ENCODE results near the gene IFNG. TPM values are rescaled to one million over a fixed set of nuclear protein-coding genes. Genes with fewer than 3 reads are reported as not detected.

The IFNG gene
- total RNA-seq, 5 donors from 2014 or later (not counting 1 experiment from before 2014, with no cell fraction given) = 0.53 to 11.8 (median 1.6) TPM

- DNase-seq = no peak
- Histone ChIP-seq H3K36me3 (ENCODE audit: control insufficient read depth in 2 of 2, extremely low read depth in 1 of 2, insufficient read depth in 1 of 2, low read length in 1 of 2) (no peaks in the 10 kb centered on the region), H3K4me1 (ENCODE audit: control insufficient read depth in 1 of 2, extremely low read depth in 1 of 2, insufficient read depth in 2 of 2, low read length in 2 of 2) (peaks cover 18 to 21% of the 10 kb centered on the region in 2 experiments), H3K27me3 (replicated peaks in 1 of 2; ENCODE audit: control insufficient read depth in 2 of 2, extremely low read depth in 1 of 2, insufficient read depth in 2 of 2, low read length in 1 of 2) (peaks cover 0 to 3% of the 10 kb centered on the region in 2 experiments), H3K9me3 (no peaks in the 10 kb centered on the region), H3K27ac (ENCODE audit: low read length) (no peak overlapping the region), H3K4me3 (ENCODE audit: control insufficient read depth in 1 of 2, extremely low read depth in 1 of 2, low read length in 1 of 2) (no peak overlapping the region)
- WGBS (ENCODE audit: insufficient coverage) = 56% methylated on average over 1 of the region's 1 CpG
- H3K4me1 Mint-ChIP-seq = peaks cover 32 to 36% (median 35%) of the 10 kb centered on the region in 3 donors
- no peak overlapping the region for H3K4me3 Mint-ChIP-seq
- CTCF ChIA-PET = no interaction called here
- H3K9me3 Mint-ChIP-seq = no peaks in the 10 kb centered on the region
- no peaks in the 10 kb centered on the region for H3K27me3 Mint-ChIP-seq
- POLR2A ChIA-PET = no interaction called here
- H3K36me3 Mint-ChIP-seq = no peaks in the 10 kb centered on the region
- ATAC-seq (replicated peaks in 1 of 4) = no peak
- no peak overlapping the region for H3K27ac Mint-ChIP-seq
Observed at GRCh38 chr12:68139941-68140340, 19.6 kb downstream of the IFNG start.

GRCh38 chr12:68139001-68139400 is 20.5 kb downstream of the IFNG start:
- no peaks in the 10 kb centered on the region for H3K9me3 ChIP-seq
- Mint-ChIP-seq H3K4me1 (peaks cover 32 to 40% (median 37%) of the 10 kb centered on the region in 3 donors), H3K36me3 (no peaks in the 10 kb centered on the region), H3K9me3 (no peaks in the 10 kb centered on the region), H3K27ac (no peak overlapping the region), H3K27me3 (no peaks in the 10 kb centered on the region), H3K4me3 (no peak overlapping the region)
- H3K27ac ChIP-seq (ENCODE audit: low read length) = no peak overlapping the region
- no peak for DNase-seq
- no peak for ATAC-seq (replicated peaks in 1 of 4)
- H3K36me3 ChIP-seq (ENCODE audit: control insufficient read depth in 2 of 2, extremely low read depth in 1 of 2, insufficient read depth in 1 of 2, low read length in 1 of 2) = no peaks in the 10 kb centered on the region
- no peak overlapping the region for H3K4me3 ChIP-seq (ENCODE audit: control insufficient read depth in 1 of 2, extremely low read depth in 1 of 2, low read length in 1 of 2)
- H3K27me3 ChIP-seq (replicated peaks in 1 of 2; ENCODE audit: control insufficient read depth in 2 of 2, extremely low read depth in 1 of 2, insufficient read depth in 2 of 2, low read length in 1 of 2) = peaks cover 0 to 3% of the 10 kb centered on the region in 2 experiments
- POLR2A ChIA-PET = no interaction called here
- WGBS (ENCODE audit: insufficient coverage) = no CpG with 5 or more reads among the region's 1 CpG
- CTCF ChIA-PET = no interaction called here
- peaks cover 18 to 21% of the 10 kb centered on the region in 2 experiments for H3K4me1 ChIP-seq (ENCODE audit: control insufficient read depth in 1 of 2, extremely low read depth in 1 of 2, insufficient read depth in 2 of 2, low read length in 2 of 2)

DNA sequence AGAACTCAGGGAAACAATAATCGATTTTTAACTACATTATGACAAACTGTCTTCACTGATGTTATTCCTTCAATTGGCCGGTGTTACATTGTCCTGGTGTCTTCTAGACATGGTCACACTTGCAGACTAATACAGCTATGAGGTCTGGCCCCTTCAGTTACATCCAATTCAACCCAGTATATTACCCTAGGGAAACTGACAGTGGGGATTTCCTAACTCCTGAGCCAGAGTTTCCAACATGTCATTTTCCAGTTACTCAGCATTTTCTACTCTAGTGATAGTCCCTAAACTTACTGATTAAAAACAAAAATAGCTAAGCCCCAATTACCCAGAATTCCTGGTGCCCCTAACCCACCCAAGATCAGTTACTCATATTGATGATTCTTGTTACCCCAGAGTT is 21.1 kb downstream of the IFNG start:
- peaks cover 18 to 21% of the 10 kb centered on the region in 2 experiments for H3K4me1 ChIP-seq (ENCODE audit: control insufficient read depth in 1 of 2, extremely low read depth in 1 of 2, insufficient read depth in 2 of 2, low read length in 2 of 2)
- H3K27me3 ChIP-seq (replicated peaks in 1 of 2; ENCODE audit: control insufficient read depth in 2 of 2, extremely low read depth in 1 of 2, insufficient read depth in 2 of 2, low read length in 1 of 2) = peaks cover 0 to 3% of the 10 kb centered on the region in 2 experiments
- Mint-ChIP-seq H3K36me3 (peaks cover 5% of the 10 kb centered on the region), H3K27ac (no peak overlapping the region), H3K27me3 (no peaks in the 10 kb centered on the region), H3K4me3 (no peak overlapping the region), H3K4me1 (peaks cover 32 to 40% (median 37%) of the 10 kb centered on the region in 3 donors), H3K9me3 (peaks cover 0 to 4% (median 0%) of the 10 kb centered on the region in 3 donors)
- POLR2A ChIA-PET = no interaction called here
- H3K9me3 ChIP-seq = no peaks in the 10 kb centered on the region
- DNase-seq = no peak
- CTCF ChIA-PET = no interaction called here
- H3K36me3 ChIP-seq (ENCODE audit: control insufficient read depth in 2 of 2, extremely low read depth in 1 of 2, insufficient read depth in 1 of 2, low read length in 1 of 2) = no peaks in the 10 kb centered on the region
- no peak overlapping the region for H3K4me3 ChIP-seq (ENCODE audit: control insufficient read depth in 1 of 2, extremely low read depth in 1 of 2, low read length in 1 of 2)
- H3K27ac ChIP-seq (ENCODE audit: low read length) = no peak overlapping the region
- 85% methylated on average over 2 of the region's 2 CpGs for WGBS (ENCODE audit: insufficient coverage)
- ATAC-seq (replicated peaks in 1 of 4) = no peak

DNA sequence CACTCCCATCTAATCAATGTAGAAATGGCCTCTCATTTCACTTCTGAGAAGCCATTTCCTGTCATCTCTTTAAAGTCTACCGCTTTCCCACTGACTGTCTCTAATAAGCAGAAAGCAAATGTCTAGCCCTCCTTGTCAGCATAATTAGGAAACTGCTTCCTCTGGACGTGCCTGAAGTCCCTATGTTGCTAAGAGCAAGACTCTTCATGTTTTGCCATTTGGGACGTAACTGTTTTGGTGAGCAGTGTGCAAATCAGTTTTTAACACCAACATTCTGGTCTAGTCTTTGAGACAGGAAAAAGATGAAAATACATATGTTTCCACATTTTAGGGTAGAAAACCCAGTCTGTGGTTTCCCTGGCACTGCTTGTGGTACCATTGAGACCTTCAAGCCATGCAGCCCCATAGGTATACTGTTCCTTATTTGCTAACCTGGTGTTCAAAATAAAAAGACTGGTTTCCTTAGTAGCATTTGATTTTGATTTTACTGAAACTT is 22.2 kb downstream of the IFNG start:
- peaks cover 18 to 21% of the 10 kb centered on the region in 2 experiments for H3K4me1 ChIP-seq (ENCODE audit: control insufficient read depth in 1 of 2, extremely low read depth in 1 of 2, insufficient read depth in 2 of 2, low read length in 2 of 2)
- ATAC-seq (replicated peaks in 1 of 4) = peak; percentile 48 to 59 (median 54)
- Mint-ChIP-seq H3K27me3 (no peaks in the 10 kb centered on the region), H3K4me1 (peaks cover 32 to 40% (median 37%) of the 10 kb centered on the region in 3 donors), H3K27ac (peak overlapping the region; percentile 19 to 21), H3K9me3 (peaks cover 0 to 8% (median under 1%) of the 10 kb centered on the region in 3 donors), H3K36me3 (peaks cover 7% of the 10 kb centered on the region), H3K4me3 (peak overlapping the region in 1 of 3 donors; percentile 27)
- CTCF ChIA-PET = interaction anchor here in 1 of 2 donors (0.6 kb wide), 1 partner anchor 781 kb away, joined by 4 read pairs; no protein-coding TSS in a partner anchor
- H3K27ac ChIP-seq (ENCODE audit: low read length) = peak overlapping the region; percentile 8
- H3K4me3 ChIP-seq (ENCODE audit: control insufficient read depth in 1 of 2, extremely low read depth in 1 of 2, low read length in 1 of 2) = no peak overlapping the region
- peaks cover 0 to 3% of the 10 kb centered on the region in 2 experiments for H3K27me3 ChIP-seq (replicated peaks in 1 of 2; ENCODE audit: control insufficient read depth in 2 of 2, extremely low read depth in 1 of 2, insufficient read depth in 2 of 2, low read length in 1 of 2)
- POLR2A ChIA-PET = no interaction called here
- H3K9me3 ChIP-seq = no peaks in the 10 kb centered on the region
- WGBS (ENCODE audit: insufficient coverage) = no CpG with 5 or more reads among the region's 3 CpGs
- H3K36me3 ChIP-seq (ENCODE audit: control insufficient read depth in 2 of 2, extremely low read depth in 1 of 2, insufficient read depth in 1 of 2, low read length in 1 of 2) = no peaks in the 10 kb centered on the region
- DNase-seq = peak in 1 of 35 experiments; percentile 32

DNA sequence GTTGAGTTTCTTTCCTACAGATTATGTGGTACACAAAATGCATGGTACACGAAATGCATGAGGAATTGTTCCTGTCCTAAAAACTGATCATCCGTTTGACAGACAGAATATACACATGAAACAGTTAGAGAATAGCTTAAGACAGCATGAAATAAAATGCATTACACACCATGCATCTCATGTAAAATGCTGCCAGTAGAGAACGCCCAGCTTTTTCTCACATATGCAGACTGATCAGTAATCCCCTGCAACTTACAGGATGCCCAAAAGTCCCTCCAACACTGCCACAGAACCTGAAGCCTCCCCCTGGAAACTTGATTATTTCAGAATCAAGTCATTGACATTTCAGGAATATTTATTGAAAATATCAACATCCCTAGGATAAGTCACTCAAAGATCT is 24.0 kb downstream of the IFNG start:
- H3K36me3 ChIP-seq (ENCODE audit: control insufficient read depth in 2 of 2, extremely low read depth in 1 of 2, insufficient read depth in 1 of 2, low read length in 1 of 2) = no peaks in the 10 kb centered on the region
- CTCF ChIA-PET = no interaction called here
- H3K27me3 Mint-ChIP-seq = no peaks in the 10 kb centered on the region
- H3K27me3 ChIP-seq (replicated peaks in 1 of 2; ENCODE audit: control insufficient read depth in 2 of 2, extremely low read depth in 1 of 2, insufficient read depth in 2 of 2, low read length in 1 of 2) = peaks cover 0 to 5% of the 10 kb centered on the region in 2 experiments
- 92% methylated on average over 2 of the region's 3 CpGs for WGBS (ENCODE audit: insufficient coverage)
- no peak overlapping the region for H3K4me3 ChIP-seq (ENCODE audit: control insufficient read depth in 1 of 2, extremely low read depth in 1 of 2, low read length in 1 of 2)
- peaks cover 8 to 21% (median 16%) of the 10 kb centered on the region in 3 donors for H3K9me3 Mint-ChIP-seq
- H3K4me3 Mint-ChIP-seq = no peak overlapping the region
- no peak for ATAC-seq (replicated peaks in 1 of 4)
- H3K36me3 Mint-ChIP-seq = peaks cover 14% of the 10 kb centered on the region
- H3K4me1 ChIP-seq (ENCODE audit: control insufficient read depth in 1 of 2, extremely low read depth in 1 of 2, insufficient read depth in 2 of 2, low read length in 2 of 2) = peaks cover 18 to 21% of the 10 kb centered on the region in 2 experiments
- H3K27ac Mint-ChIP-seq = no peak overlapping the region
- DNase-seq = no peak
- POLR2A ChIA-PET = no interaction called here
- H3K9me3 ChIP-seq = no peaks in the 10 kb centered on the region
- no peak overlapping the region for H3K27ac ChIP-seq (ENCODE audit: low read length)
- H3K4me1 Mint-ChIP-seq = peaks cover 32 to 42% (median 39%) of the 10 kb centered on the region in 3 donors

GRCh38 chr12:68131867-68132414 is 27.6 kb downstream of the IFNG start:
- WGBS (ENCODE audit: insufficient coverage) = 100% methylated on average over 3 of the region's 5 CpGs
- Histone ChIP-seq H3K36me3 (ENCODE audit: control insufficient read depth in 2 of 2, extremely low read depth in 1 of 2, insufficient read depth in 1 of 2, low read length in 1 of 2) (no peaks in the 10 kb centered on the region), H3K4me1 (ENCODE audit: control insufficient read depth in 1 of 2, extremely low read depth in 1 of 2, insufficient read depth in 2 of 2, low read length in 2 of 2) (peaks cover 2 to 9% of the 10 kb centered on the region in 2 experiments), H3K4me3 (ENCODE audit: control insufficient read depth in 1 of 2, extremely low read depth in 1 of 2, low read length in 1 of 2) (no peak overlapping the region), H3K9me3 (peaks cover 3% of the 10 kb centered on the region), H3K27ac (ENCODE audit: low read length) (no peak overlapping the region), H3K27me3 (replicated peaks in 1 of 2; ENCODE audit: control insufficient read depth in 2 of 2, extremely low read depth in 1 of 2, insufficient read depth in 2 of 2, low read length in 1 of 2) (peaks cover 0 to 5% of the 10 kb centered on the region in 2 experiments)
- Mint-ChIP-seq H3K4me3 (no peak overlapping the region), H3K9me3 (peaks cover 22 to 42% (median 30%) of the 10 kb centered on the region in 3 donors), H3K36me3 (peaks cover 29% of the 10 kb centered on the region), H3K27ac (no peak overlapping the region), H3K4me1 (peaks cover 15 to 26% (median 21%) of the 10 kb centered on the region in 3 donors), H3K27me3 (no peaks in the 10 kb centered on the region)
- ChIA-PET POLR2A (no interaction called here), CTCF (no interaction called here)
- ATAC-seq (replicated peaks in 1 of 4) (no peak), DNase-seq (no peak)
